ENCODE measurements around the gene CCDC185.

Gene CCDC185

GRCh38 chr1:223410036-223410435, 16.8 kb downstream of the CCDC185 start:
- no peak for TF ChIP-seq ZNF274 (IDR thresholded peaks at IDR 0.05; ENCODE audit: low read depth, low read length)
- no peak overlapping the region for H3K4me3 ChIP-seq (ENCODE audit: low read length)

DNA sequence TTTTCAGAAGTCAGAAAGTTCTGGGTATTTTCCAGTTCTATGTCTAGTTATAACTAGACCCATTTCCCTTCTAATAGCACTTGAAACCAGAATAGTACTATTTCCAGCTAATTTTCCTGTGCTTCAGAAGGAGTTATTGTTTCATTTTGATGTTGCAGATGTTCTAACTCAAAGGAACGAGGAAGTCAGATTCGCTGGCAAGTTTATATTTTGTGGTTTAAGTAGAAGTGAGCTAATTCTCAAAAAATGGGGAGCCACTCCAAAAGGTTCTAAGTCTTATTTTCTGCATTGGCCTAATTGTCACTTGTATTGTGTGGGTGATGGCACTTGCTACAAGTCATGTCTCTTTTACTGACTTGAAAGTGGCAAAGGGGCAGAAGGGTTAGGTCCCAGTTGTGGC, 18.1 kb downstream of the CCDC185 start:
- H3K4me3 ChIP-seq (ENCODE audit: low read length) = no peak overlapping the region
- TF ChIP-seq ZNF274 (IDR thresholded peaks at IDR 0.05; ENCODE audit: low read depth, low read length) = no peak

DNA sequence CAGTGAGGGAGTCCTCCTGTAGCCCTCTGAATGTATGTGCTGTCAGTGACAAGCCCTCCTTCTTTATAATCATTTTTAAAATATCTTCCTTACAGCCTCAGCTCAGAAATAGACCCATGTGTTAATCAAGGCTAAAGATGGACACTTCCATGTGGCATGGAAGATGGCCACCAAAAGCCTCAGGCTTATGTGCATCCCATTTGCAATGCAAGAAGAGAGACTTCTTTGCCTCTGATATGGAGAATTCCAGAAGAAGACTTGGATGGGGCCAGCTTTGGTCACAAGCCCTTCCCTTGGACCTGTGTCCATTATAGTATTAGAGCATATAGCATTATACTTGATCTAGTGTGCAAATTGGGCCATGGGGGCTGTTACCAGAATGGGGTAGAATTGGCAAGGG, 18.5 kb downstream of the CCDC185 start:
- H3K4me3 ChIP-seq (ENCODE audit: low read length) = no peak overlapping the region
- TF ChIP-seq ZNF274 (IDR thresholded peaks at IDR 0.05; ENCODE audit: low read depth, low read length) = no peak

GRCh38 chr1:223413216-223413615, 20.0 kb downstream of the CCDC185 start:
- H3K4me3 ChIP-seq (ENCODE audit: low read length) = no peak overlapping the region
- no peak for TF ChIP-seq ZNF274 (IDR thresholded peaks at IDR 0.05; ENCODE audit: low read depth, low read length)

DNA sequence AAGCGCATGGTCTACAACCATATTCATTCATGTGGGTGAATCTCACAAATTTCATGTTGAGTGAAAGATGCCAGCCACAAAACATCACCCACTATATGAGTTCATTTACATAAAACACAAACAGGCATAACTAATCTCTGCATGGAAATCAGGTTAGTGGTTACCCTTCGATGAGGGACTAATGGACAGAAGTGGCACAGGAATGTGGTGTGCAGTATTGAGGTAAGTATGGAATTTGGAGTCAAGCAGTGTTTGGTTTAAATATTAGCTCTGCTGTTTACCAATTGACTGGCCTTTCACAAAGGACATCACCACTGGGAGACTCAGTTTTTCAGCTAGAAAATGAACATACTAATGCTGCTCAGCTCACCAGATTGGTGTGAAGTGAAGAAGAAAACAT, 24.2 kb downstream of the CCDC185 start:
- H3K4me3 ChIP-seq (ENCODE audit: low read length) = no peak overlapping the region
- TF ChIP-seq ZNF274 (IDR thresholded peaks at IDR 0.05; ENCODE audit: low read depth, low read length) = no peak

GRCh38 chr1:223417903-223418663, 24.9 kb downstream of the CCDC185 start:
- TF ChIP-seq ZNF274 (IDR thresholded peaks at IDR 0.05; ENCODE audit: low read depth, low read length) = no peak
- no peak overlapping the region for H3K4me3 ChIP-seq (ENCODE audit: low read length)

DNA sequence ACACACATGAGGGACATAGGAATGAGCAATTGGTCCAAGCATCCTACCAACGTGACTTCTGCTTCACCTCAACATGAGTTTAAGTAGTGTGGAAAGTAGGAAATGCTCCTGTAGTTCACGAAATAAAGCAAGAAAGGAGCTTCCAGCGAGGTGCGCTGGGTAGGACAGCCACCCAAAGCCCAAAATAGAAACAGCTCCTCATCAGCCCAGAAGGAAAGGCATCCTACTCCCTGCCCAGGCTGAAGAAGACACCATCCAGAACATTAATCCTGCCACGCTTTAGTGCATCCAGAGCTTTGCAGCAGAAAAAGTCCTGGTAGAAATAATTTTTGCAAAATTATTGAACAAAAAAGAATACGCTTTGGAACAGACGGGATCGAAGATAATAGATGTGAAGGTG, 25.9 kb downstream of the CCDC185 start:
- no peak for TF ChIP-seq ZNF274 (IDR thresholded peaks at IDR 0.05; ENCODE audit: low read depth, low read length)

GRCh38 chr1:223419561-223419960, 26.3 kb downstream of the CCDC185 start:
- H3K4me3 ChIP-seq (ENCODE audit: low read length) = no peak overlapping the region
- TF ChIP-seq ZNF274 (IDR thresholded peaks at IDR 0.05; ENCODE audit: low read depth, low read length) = no peak

More for the DNA sequence above, 25.9 kb downstream of the CCDC185 start:
- H3K4me3 ChIP-seq (ENCODE audit: low read length) = no peak overlapping the region

DNA sequence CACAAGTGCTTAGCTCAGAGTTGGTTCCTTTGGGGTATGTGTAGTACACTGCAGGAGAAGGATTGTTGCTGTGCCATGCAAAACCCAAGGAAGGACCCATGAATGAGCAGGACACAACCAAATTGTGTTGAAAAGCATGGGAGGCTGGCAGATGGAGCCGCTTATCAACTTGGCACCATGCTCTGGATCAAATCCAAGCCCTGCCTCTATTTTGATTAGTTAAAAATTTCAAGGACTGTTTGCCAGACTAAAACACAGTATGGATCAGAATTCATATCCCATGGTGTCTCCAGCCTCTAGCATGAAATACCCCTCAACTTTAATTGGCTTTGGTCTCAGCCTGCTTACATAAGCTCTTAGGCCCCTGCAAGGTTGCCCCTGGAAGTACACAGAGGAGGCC, 27.8 kb downstream of the CCDC185 start:
- TF ChIP-seq ZNF274 (IDR thresholded peaks at IDR 0.05; ENCODE audit: low read depth, low read length) = no peak
- H3K4me3 ChIP-seq (ENCODE audit: low read length) = no peak overlapping the region

GRCh38 chr1:223421676-223422075, 28.5 kb downstream of the CCDC185 start:
- TF ChIP-seq ZNF274 (IDR thresholded peaks at IDR 0.05; ENCODE audit: low read depth, low read length) = no peak
- H3K4me3 ChIP-seq (ENCODE audit: low read length) = no peak overlapping the region

DNA sequence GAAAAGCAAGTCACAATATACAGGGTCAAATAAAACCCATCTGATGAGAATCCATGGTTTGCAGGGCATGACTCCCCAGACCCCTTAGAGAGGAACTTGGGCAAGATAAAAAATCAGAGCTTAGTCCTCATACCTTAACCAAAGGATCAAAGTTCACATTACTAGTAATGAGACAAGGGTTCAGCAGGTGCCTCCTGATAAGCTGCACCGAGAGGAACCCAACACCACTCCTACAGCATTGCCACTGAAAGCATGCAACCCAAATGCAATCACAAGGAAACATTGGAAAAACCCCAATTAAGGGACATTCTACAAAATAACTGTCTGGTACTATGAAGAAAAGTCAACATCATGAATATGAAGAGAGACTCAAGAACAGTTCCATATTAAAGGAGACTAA, 29.7 kb downstream of the CCDC185 start:
- no peak for TF ChIP-seq ZNF274 (IDR thresholded peaks at IDR 0.05; ENCODE audit: low read depth, low read length)
- H3K4me3 ChIP-seq (ENCODE audit: low read length) = no peak overlapping the region

GRCh38 chr1:223423641-223424233, 30.5 kb downstream of the CCDC185 start:
- H3K4me3 ChIP-seq (ENCODE audit: low read length) = no peak overlapping the region
- no peak for TF ChIP-seq ZNF274 (IDR thresholded peaks at IDR 0.05; ENCODE audit: low read depth, low read length)

GRCh38 chr1:223425550-223425949, 32.3 kb downstream of the CCDC185 start:
- TF ChIP-seq ZNF274 (IDR thresholded peaks at IDR 0.05; ENCODE audit: low read depth, low read length) = no peak
- H3K4me3 ChIP-seq (ENCODE audit: low read length) = no peak overlapping the region

GRCh38 chr1:223426936-223427335, 33.7 kb downstream of the CCDC185 start:
- H3K4me3 ChIP-seq (ENCODE audit: low read length) = no peak overlapping the region
- no peak for TF ChIP-seq ZNF274 (IDR thresholded peaks at IDR 0.05; ENCODE audit: low read depth, low read length)

DNA sequence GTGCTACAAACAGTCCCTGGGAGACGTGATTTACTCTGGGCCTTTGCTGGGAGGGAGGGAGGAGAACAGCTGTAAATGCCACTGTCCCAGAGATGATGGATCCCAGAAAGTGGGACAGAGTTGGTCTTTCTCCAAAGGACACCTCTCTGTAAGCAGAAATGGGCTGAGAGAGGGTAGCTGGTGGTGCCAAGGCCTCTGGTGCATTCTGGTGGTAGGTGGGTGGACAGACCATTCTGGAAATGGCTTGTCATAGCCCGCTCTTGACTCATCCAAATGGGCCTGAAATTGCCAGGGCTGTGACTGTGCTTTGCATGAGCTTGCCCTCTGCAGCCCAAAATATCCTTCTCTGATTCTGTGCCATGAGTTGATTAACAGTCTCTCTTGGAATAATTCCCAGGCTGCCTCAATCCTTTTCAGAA, 36.1 kb downstream of the CCDC185 start:
- no peak for TF ChIP-seq ZNF274 (IDR thresholded peaks at IDR 0.05; ENCODE audit: low read depth, low read length)
- no peak overlapping the region for H3K4me3 ChIP-seq (ENCODE audit: low read length)
